TTC549 (cell line): ENCODE measurements around the gene TCL1B.
"Not testable (repeated sequence)": the region's sequence is repeated elsewhere in the genome, so short reads cannot be mapped to it uniquely, and the experiment has no call there.

ENCODE experiments used
- FAIRE-seq: peaks from 2 replicates; lab custom pipeline; 2012; peaks lifted over from hg19 to GRCh38; lab: Jason Lieb, UNC

The TCL1B gene

DNA sequence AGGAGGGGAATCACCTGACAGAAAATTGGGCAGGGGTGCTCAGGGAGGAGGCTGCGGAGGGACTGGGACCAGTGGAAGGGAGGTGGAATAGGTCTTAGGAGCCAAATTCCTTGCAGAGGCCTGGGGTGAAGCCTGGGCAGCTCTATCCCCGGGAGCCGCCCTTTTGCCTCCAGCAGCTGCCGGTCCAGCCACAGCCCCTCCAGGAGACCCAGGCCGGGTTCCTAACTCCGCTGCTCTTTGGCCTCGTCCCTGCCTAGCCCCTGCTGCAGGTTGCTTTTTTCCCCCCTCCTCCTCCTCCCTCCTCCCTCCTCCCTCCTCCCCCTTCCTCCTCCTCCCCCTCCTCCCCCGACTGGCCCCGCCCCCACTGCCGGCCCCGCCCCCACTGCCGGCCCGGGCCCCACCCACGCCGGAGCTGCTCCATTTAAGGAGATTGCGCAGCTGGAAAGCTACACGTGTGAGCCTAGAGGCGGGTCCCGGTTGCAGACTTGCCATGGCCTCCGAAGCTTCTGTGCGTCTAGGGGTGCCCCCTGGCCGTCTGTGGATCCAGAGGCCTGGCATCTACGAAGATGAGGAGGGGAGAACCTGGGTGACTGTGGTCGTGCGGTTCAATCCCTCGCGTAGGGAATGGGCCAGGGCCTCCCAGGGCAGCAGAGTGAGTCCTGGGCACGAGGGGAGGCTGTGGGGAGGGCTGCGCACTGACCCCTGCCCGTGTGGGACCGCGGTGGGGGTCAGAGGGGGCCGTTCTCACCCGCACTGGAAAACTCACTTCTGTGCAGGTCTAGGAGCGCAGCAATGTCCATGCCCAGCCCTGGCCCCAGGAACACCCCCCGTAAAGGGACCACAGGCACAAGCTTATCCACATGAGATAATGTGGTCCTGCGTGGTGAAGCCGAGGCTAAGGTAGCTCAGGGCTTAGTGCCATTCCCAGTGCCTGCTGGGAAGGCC, at the start of gene TCL1B:
TSS of gene TCL1B (plus strand) at position 449 of the 945 bp plus-strand sequence. CDS start at position 491, 42 bp downstream.
- no peak for FAIRE-seq

DNA sequence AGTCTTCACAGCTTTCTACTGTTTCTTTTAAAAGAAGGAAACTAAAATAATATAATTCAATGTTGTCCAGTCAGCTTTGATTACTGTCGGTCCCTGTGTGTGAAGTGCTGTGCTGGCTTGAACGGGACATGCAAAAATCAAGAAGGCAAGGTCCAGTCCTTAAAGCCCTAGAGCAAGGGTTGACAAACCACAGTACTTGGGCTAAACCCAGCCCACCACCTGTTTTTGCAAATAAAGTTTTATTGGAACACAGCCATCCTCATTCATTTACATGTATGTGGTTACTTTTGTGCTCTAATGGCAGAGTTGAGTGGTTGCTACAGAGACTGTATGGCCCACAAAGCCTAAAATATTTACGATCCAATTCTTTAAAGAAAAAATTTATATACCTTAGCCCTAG, 41.2 kb upstream of the TCL1B start:
- no peak for FAIRE-seq

DNA sequence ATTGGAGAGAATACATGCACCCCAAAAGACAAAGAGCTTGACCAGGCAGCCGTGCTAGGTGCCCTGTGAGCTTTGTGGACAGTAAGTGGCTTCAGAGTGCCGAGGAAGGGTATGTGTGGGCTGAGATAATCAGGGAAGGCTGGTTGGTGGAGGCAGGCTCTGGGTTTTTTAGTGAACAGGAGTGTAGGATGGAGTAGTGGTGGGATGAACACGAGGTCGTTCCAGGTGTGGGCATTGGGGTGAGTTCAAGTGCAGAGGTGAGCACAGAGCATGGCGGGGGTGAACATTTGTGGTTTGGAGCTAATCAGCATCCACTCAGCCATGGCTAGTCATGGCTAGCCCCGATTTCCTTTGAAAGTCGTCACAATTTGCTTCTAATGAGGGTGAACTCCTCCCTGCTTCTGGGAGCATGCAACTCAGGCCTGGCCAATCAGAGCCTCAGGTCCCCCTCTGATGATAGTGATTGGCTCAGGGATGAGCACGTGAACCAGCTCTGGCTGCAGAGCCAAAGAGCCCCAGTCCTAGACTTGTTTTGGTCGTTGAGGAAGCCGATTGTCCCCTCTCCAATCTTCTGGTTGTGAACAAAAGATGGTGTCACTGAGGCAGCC, 40.7 kb upstream of the TCL1B start:
- no peak for FAIRE-seq

- no peak for FAIRE-seq
These were observed 38.3 kb upstream of the TCL1B start for GRCh38 chr14:95647926-95648325.

DNA sequence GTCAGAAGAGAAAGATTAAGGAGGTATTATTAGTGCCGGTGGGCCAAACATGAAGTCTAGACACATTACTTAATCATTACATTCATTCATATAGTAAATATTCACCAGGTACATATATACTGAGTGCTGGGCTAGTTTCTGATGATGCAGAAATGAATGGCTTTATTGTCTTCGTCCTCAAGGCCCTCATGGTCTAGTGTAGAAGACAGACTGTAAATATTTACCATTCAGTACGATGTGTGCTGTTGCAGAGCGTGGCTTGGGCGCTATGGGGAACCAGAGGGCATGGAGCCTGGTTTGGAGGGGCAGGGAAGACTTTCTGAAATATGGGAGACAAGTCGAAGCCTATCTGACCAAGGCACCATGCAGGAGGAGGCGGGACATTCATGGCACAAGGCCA, 37.0 kb upstream of the TCL1B start:
- FAIRE-seq, result no peak

GRCh38 chr14:95651028-95651427, 35.2 kb upstream of the TCL1B start:
- FAIRE-seq, result no peak

DNA sequence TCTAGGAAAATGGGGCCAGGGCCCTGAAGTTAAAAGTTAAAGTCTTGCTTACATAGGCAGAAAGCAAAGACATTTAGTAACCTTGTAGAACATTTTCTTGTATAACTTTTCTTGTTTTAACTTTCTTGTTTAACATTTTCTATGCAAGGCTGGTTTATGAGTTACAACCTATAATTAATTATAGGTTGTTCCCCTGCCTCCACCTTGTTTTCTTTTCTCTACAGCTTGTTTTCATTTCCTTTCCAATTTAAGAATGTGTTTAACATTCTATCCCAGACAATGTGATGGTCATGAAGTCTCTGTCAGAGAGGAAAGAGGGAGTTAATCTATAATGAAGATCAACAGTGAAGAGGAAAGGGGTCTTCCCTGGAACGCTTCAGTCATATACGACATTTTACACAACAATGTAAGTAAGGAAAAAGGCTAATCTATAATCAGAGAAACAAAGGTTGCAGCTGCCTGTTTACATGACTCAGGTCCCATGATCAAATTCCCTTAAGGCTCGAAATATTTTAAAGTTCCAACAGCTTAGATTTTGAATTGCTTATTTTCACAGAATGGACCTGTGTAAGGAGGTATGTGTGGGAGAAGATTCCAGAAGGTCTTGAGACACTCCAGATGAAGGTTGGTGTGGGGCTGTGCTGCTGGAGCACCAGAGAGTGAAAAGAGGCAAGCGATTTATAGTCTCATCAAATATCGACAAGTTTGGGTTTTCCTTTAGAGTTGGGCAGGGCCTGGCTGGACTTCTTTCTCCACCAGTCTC, 34.2 kb upstream of the TCL1B start:
- no peak for FAIRE-seq

- no peak for FAIRE-seq
These were observed 33.5 kb upstream of the TCL1B start for GRCh38 chr14:95652690-95653089.

DNA sequence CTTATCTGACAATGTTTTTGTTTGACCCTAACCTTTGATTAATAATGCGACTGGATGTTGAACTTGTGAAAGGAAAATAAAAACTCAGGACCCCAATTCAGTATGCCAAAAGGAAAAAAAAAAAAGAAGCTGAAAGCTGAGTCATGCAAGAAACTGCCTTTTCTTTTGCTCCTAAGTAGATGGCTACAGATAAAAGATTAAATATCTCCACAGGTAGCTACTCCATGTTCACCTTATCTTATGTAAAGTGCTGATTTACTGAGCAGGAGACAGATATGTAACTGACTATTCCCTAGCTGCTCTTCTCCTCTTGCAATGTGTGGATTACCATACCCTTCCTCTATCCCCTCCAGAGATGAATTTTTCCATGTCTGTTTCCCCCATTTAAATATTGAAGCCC, 30.8 kb upstream of the TCL1B start:
- FAIRE-seq, result no peak

- no peak for FAIRE-seq
These were observed 29.6 kb upstream of the TCL1B start for GRCh38 chr14:95656634-95657033.

- no peak for FAIRE-seq
These were observed 28.8 kb upstream of the TCL1B start for GRCh38 chr14:95657454-95657853.

GRCh38 chr14:95659293-95659989, 26.8 kb upstream of the TCL1B start:
- no peak for FAIRE-seq

GRCh38 chr14:95659990-95660385, 26.2 kb upstream of the TCL1B start:
- FAIRE-seq, result no peak

DNA sequence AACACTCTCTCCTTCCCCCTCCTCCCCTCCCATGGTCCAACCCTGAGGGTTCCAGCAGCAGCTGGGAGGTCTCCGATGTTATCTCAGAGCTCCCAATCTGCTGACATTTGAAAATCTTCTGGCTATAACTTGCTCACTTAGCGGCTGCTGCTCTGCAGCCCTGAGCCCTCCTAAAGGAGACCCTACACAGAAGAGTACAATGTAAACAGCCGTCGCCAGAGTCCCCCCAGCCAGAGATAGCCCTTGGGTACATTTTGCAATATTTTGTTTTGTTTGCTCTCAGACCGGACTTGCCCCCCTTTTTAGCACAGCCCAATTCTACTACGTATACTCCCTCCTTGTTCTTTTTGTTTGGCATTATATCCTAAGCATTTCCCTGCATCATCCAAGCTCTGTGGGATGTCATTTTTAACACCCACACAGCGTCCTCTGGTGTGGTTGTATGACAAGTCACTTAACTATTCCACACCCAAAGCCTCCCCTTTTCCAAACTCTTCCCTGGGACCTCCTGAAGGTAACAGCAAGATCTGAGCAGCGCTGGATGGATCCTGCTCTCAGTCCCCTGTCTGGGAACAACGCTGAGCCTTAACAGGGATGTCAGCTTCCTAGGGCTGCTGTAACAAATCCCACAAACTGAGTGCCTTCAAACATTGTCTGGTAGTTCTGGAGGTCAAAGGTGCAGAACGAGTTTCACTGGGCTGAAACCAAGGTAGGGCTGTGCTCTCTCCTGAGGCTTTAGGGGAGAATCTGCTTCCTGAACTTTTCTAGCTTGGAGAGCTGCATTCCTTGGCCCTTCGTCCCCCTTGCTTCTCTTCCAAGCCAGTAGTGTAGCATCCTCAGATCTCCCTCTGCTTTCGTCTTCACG, 25.3 kb upstream of the TCL1B start:
- no peak for FAIRE-seq

GRCh38 chr14:95662376-95663186, 23.6 kb upstream of the TCL1B start:
- FAIRE-seq, result no peak

DNA sequence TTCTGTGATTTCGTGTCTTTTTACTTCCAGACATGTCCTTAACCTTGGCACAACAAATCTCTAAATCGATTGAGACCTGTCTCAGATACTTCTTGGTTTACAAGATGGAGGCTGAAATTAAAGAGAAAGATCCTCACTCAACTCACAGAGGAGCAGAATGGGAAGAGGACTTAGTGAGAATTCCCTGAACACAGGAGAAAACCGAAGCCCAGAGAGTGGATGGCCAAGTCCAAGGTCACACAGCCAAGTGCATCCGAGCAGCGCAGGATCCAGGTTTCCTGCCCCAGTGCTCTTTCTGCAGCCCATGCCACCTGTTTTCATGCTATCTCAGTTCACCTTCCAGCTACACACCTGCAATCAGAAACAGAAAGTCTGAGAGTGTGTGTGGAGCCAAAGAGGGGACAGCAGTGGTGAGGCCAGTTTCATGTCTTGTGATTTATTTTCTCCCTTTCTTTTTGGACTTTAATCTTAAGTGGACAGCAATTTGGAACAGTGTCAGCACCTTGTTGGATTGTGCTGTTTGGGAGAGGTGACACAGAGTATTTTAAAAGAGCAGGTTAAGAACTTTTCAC, 22.9 kb upstream of the TCL1B start:
- no peak for FAIRE-seq

DNA sequence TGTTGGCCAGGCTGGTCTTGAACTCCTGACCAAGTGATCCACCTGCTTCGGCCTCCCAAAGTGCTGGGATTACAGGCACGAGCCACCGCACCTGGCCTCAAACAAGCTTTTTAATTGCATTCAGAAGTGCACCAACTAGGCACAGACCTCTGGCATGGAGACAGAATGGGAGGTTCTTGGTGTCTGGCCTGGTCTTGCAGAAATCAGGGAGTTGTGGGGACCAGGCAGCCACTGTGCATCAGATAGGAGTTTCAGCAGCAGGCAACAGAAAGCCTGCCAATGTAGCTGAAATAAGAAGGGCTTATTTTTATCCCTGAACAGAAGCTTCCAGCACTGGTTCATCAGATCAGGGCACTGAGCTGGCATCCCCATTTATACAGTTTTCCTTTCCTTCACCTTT, 22.2 kb upstream of the TCL1B start:
- FAIRE-seq, result no peak

GRCh38 chr14:95664546-95664945, 21.7 kb upstream of the TCL1B start:
- FAIRE-seq, result no peak

DNA sequence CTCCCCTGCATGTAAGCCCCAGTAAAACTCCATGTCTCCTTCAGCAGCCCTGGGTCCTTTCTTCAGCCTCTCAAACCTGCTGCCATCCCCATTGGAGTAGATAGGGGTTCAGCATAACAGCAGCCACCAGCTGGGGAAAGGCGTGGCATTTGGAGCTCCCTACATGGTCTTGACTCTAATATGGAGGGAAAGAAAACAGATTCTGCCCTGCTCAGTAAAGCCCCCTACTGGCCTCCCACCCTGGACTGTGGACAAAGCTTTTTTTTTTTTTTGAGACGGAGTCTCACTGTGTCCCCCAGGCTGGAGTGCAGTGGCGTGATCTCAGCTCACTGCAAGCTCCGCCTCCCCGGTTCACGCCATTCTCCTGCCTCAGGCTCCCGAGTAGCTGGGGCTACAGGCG, 20.7 kb upstream of the TCL1B start:
- FAIRE-seq, result not testable (repeated sequence)

DNA sequence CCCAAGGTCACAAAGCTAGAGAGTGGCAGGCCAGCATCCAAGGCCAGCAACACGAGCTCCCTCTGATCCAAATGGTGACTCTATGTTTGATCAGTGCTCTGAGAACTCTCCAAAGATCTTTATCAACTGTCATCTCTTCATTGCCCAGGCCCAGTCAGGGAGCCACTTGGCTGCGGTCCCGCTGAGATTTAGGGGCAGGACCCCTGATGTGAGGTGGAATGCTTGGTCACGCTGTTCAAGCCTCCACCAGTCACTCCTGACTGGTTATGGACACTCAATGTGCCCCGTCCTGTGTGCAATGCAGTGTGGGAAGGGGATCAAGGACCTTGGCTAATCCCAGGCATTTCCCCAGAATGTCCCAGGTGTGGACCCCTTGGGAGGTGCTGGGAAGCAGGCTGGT, 19.8 kb upstream of the TCL1B start:
- no peak for FAIRE-seq
